Mucosa of descending colon (tissue), 3 donors: ENCODE results near the gene YBX1. TPM values are rescaled to one million over a fixed set of nuclear protein-coding genes. Genes with fewer than 3 reads are reported as not detected.

Experiments
- ATAC-seq: fragments of 200-7000 bp; cut with Tn5 transposase; one replicate; pipeline ENCODE4 v1.9.1; 2020; ENCODE audit warnings: mild to moderate bottlenecking, moderate library complexity
- DNase-seq, 3 donors: peaks; one replicate each; pipeline ENCODE4 v3.0.0-alpha.2; 2020
- H3K36me3 ChIP-seq: fragments of 200-600 bp; one replicate; pipeline ENCODE4 v1.8.0; 2021; ENCODE audit warnings: low read depth, mild to moderate bottlenecking
- H3K4me1 ChIP-seq: fragments of 200-600 bp; one replicate; pipeline ENCODE4 v1.8.0; 2021; ENCODE audit warnings: low read depth, mild to moderate bottlenecking
- H3K4me3 ChIP-seq: fragments of 200-600 bp; one replicate; pipeline ENCODE4 v1.8.0; 2021; ENCODE audit warnings: mild to moderate bottlenecking
- H3K9me3 ChIP-seq: fragments of 200-600 bp; one replicate; pipeline ENCODE4 v1.8.0; 2021; ENCODE audit warnings: mild to moderate bottlenecking
- CTCF ChIP-seq: fragments of 200-600 bp; IDR thresholded peaks from one replicate; pipeline ENCODE4 v1.8.0; 2022; ENCODE audit warnings: antibody characterized with exemption, mild to moderate bottlenecking
- intact Hi-C, 2 donors: fragments of 100-400 bp; cut with DNase I in 1 of 2; cut with micrococcal nuclease in 1 of 2; formaldehyde crosslinking; loops; one replicate each; pipeline versions ENCODE4 v1.11.0 to v1.11.1; 2022; cut with DNase I, micrococcal nuclease
- total RNA-seq, 3 donors: library from RNA; stranded (reverse); fragmentation: NEBNext Ultra II Directional in 2 of 3; extraction: Animal tissue kit (Norgen Biotek cat#: 25700) in 2 of 3; gene quantifications; one replicate each; pipeline versions ENCODE4 v1.2.1 to v1.2.4, GENCODE V29; 2021 to 2023
- donor health status: DM: no; HTN: no; CAD: no; lungs with moderate emphysema.
- donor health status: DM: no; HTN: no; CAD: no.
- donor health status: DM: no; HTN: yes; CAD: no.

YBX1 gene
- total RNA-seq, 3 donors from 2014 or later, result 377 to 521 (median 511) TPM

- ATAC-seq (peak; percentile 12), DNase-seq (peak in 1 of 3 donors; percentile 16)
- TF ChIP-seq CTCF, result no peak
- peak overlapping the region; percentile 52 for H3K4me3 ChIP-seq
- H3K9me3 ChIP-seq, result no peaks in the 10 kb centered on the region
- intact Hi-C loops, result no loop called here
- H3K4me1 ChIP-seq, result peaks cover 17% of the 10 kb centered on the region
- H3K36me3 ChIP-seq, result no peaks in the 10 kb centered on the region
These were observed 23.3 kb upstream of the YBX1 start for GRCh38 chr1:42658877-42659337.

- Histone ChIP-seq H3K36me3 (no peaks in the 10 kb centered on the region), H3K4me3 (no peak overlapping the region), H3K9me3 (no peaks in the 10 kb centered on the region), H3K4me1 (peaks cover 17% of the 10 kb centered on the region)
- intact Hi-C loops, result no loop called here
- no peak for ATAC-seq
- no peak for TF ChIP-seq CTCF
- no peak for DNase-seq
These were observed 21.2 kb upstream of the YBX1 start for GRCh38 chr1:42660907-42661500.

- Histone ChIP-seq H3K4me1 (no peaks in the 10 kb centered on the region), H3K36me3 (no peaks in the 10 kb centered on the region), H3K9me3 (no peaks in the 10 kb centered on the region), H3K4me3 (no peak overlapping the region)
- ATAC-seq (no peak), DNase-seq (no peak)
- no peak for TF ChIP-seq CTCF
- intact Hi-C loops, result no loop called here
These were observed 12.3 kb upstream of the YBX1 start for GRCh38 chr1:42669936-42670335.

- Histone ChIP-seq H3K4me1 (no peaks in the 10 kb centered on the region), H3K4me3 (no peak overlapping the region), H3K9me3 (no peaks in the 10 kb centered on the region), H3K36me3 (no peaks in the 10 kb centered on the region)
- DNase-seq (no peak), ATAC-seq (no peak)
- no peak for TF ChIP-seq CTCF
- intact Hi-C loops, result no loop called here
These were observed 11.8 kb upstream of the YBX1 start for GRCh38 chr1:42670425-42670824.

GRCh38 chr1:42674214-42674613 lies 8.0 kb upstream of the YBX1 start:
- no peak for ATAC-seq
- Histone ChIP-seq H3K9me3 (no peaks in the 10 kb centered on the region), H3K4me3 (no peak overlapping the region), H3K36me3 (no peaks in the 10 kb centered on the region), H3K4me1 (no peaks in the 10 kb centered on the region)
- TF ChIP-seq CTCF, result no peak
- intact Hi-C loops, result no loop called here
- no peak for DNase-seq

GRCh38 chr1:42674682-42675081 lies 7.5 kb upstream of the YBX1 start:
- no peak for ATAC-seq
- H3K9me3 ChIP-seq, result no peaks in the 10 kb centered on the region
- intact Hi-C loops, result no loop called here
- no peak for TF ChIP-seq CTCF
- no peaks in the 10 kb centered on the region for H3K36me3 ChIP-seq
- no peaks in the 10 kb centered on the region for H3K4me1 ChIP-seq
- H3K4me3 ChIP-seq, result no peak overlapping the region
- no peak for DNase-seq
